Kidney epithelial cell (primary cell): ENCODE results near the gene SYNDIG1. TPM values are rescaled to one million over a fixed set of nuclear protein-coding genes. Genes with fewer than 3 reads are reported as not detected.

Experiments
- DNase-seq: peaks from one replicate; pipeline ENCODE4 v3.0.0-alpha.2; 2010; ENCODE audit warnings: low read depth
- H3K27me3 ChIP-seq: 2 replicates; pipeline ENCODE4 v1.6.0; 2011; ENCODE audit warnings: low read length; ENCODE audit not compliant: control insufficient read depth, insufficient read depth
- H3K36me3 ChIP-seq: 2 replicates; pipeline ENCODE4 v1.5.1; 2011; ENCODE audit warnings: low read length; ENCODE audit not compliant: control insufficient read depth, insufficient read depth
- H3K4me3 ChIP-seq: 2 replicates; pipeline ENCODE4 v1.5.1; 2011; ENCODE audit warnings: low read depth, mild to moderate bottlenecking, control low read depth, low read length
- total RNA-seq: library from RNA; depleted of rRNA; stranded (reverse); fragments of >200 nt; gene quantifications from 2 replicates; pipeline ENCODE4 v1.2.3, GENCODE V29; 2015
- TF ChIP-seq, protein P1 (sequence below): IDR thresholded peaks from 2 replicates; pipeline ENCODE4 v1.5.1; 2011; ENCODE audit warnings: mild to moderate bottlenecking, moderate library complexity, low read length, control low read depth, inconsistent platforms; ENCODE audit not compliant: insufficient read depth, poor library complexity, severe bottlenecking

Gene SYNDIG1
- total RNA-seq, 1 donor from 2014 or later: 0.67 TPM

DNA sequence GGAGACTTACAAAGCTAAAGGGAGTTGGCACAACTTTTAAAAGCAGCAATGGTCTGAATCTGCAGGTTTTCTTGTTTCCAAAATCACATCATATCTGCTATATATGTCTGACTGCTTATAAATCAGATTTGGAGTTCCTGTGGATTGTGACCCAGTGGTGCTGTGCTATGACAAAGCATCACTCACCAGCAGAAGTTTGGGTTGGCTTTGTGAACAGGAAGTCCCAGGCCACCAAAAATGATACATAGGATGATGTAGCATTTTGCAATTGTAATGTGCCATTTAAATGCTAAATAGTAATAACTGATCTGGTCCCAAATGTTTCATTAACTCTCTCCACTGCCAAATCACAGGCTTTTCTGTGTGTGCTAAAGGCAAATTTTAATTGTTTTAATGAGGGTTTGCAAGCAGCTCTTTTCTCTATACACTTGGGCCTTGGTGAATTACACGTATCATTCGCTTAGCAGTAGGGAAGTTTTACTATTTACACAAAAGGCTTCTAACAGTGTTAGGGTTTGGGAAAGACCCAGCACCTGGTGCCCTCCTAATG is 60.8 kb downstream of the SYNDIG1 start:
- Histone ChIP-seq H3K36me3 (no peaks in the 10 kb centered on the region), H3K4me3 (no peak overlapping the region), H3K27me3 (no peaks in the 10 kb centered on the region)
- no peak for DNase-seq
- TF ChIP-seq, protein P1, sequence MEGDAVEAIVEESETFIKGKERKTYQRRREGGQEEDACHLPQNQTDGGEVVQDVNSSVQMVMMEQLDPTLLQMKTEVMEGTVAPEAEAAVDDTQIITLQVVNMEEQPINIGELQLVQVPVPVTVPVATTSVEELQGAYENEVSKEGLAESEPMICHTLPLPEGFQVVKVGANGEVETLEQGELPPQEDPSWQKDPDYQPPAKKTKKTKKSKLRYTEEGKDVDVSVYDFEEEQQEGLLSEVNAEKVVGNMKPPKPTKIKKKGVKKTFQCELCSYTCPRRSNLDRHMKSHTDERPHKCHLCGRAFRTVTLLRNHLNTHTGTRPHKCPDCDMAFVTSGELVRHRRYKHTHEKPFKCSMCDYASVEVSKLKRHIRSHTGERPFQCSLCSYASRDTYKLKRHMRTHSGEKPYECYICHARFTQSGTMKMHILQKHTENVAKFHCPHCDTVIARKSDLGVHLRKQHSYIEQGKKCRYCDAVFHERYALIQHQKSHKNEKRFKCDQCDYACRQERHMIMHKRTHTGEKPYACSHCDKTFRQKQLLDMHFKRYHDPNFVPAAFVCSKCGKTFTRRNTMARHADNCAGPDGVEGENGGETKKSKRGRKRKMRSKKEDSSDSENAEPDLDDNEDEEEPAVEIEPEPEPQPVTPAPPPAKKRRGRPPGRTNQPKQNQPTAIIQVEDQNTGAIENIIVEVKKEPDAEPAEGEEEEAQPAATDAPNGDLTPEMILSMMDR: no peak

DNA sequence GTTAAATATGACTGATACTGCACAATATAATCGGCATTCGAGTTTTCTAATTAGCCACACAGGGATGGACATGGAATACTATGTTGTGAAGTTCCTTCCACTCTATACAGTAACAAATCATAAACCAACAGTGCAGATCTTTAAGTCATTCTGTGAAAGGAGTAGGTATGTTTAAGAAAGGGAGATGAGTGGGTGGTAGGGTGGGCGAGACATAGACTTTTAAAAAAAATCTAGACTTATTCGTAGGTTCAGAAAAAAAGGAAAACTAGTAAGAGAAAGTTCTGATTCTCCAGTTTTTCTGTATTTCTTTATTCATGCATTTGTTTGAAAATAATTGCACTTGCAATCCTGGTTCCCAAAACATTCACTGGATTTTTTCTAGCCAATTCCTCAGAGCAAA is 61.8 kb downstream of the SYNDIG1 start:
- no peak for DNase-seq
- TF ChIP-seq, protein P1: no peak
- Histone ChIP-seq H3K36me3 (no peaks in the 10 kb centered on the region), H3K4me3 (no peak overlapping the region), H3K27me3 (no peaks in the 10 kb centered on the region)

DNA sequence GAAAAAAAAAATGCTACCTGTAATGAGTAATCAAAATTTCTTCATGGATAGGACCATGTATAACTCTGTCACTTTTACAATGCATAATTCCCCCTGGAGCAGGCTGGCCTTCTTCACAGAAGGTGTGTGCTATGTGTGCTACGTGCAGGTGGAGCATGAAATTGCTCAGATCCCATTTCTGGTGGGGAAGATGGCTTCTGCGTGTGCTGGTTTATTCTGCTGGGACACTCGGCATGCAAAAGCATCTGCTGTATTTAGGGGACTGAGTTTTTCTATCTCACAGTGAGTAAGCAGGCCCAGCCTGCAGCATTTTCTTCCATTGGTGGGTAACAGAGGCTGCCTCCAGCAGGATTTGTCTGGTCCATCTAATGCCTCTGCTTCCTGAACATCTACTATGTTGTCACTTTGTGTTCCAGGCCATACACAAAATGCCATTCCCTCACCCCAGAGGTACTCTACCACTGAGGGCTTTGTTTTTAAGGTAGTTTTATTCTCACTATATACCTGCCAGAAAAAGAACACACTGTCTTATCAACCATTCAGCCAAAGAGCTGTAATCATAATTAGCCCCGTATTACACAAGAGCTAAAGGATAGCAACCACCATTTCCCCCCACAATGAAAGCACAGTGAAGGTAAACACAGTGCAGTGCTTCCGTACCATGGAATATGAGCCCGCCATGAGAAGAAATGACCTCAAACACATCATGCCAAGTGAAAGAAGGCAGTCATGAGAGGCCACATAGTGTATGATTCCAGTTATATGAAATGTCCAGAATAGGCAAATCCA is 62.4 kb downstream of the SYNDIG1 start:
- H3K36me3 ChIP-seq: no peaks in the 10 kb centered on the region
- no peaks in the 10 kb centered on the region for H3K27me3 ChIP-seq
- DNase-seq: no peak
- H3K4me3 ChIP-seq: no peak overlapping the region
- TF ChIP-seq, protein P1: no peak

DNA sequence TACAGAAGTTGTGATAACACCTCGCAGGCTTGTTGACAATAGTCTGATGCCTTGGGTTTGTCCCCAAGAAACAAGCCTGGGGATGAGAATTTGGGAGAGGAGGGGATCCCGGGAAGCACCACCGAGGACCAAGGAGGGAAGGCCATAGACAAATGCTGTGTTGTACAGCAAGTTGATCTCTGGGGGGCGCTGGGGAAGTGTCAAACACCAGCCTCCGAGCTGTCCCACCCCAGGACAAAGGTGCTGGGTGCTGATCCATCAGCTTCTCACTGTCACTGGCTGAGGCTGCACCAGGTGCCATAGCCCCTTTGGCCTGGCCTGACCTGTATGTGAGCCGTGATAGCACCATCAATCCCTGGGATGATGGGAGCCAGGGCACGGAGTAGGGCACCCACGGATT is 64.0 kb downstream of the SYNDIG1 start:
- DNase-seq: no peak

DNA sequence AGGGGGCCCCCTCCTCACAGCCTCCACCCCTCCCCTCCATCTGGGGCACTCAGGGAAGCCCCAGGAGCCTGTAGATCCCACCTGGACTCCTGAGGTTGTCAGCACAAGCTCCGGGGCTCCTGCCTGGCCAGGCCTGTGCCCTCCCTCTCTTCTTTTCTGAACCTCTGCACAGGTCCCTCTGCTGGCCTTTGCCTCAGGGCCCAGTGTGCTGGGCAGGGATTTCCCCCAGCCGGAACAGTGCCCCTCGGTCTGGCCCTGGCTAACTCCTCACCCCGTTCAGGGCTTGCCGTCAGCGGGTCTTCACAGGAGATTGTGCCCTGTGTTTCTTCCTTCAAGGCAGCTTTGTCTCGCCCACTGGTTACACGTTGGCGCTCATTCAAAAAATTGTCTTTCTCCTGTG is 64.9 kb downstream of the SYNDIG1 start:
- H3K4me3 ChIP-seq: no peak overlapping the region
- no peak for DNase-seq
- no peaks in the 10 kb centered on the region for H3K36me3 ChIP-seq
- H3K27me3 ChIP-seq: no peaks in the 10 kb centered on the region
- TF ChIP-seq, protein P1: no peak

More for the DNA sequence above, 64.0 kb downstream of the SYNDIG1 start:
- H3K27me3 ChIP-seq: no peaks in the 10 kb centered on the region
- TF ChIP-seq, protein P1: no peak
- H3K36me3 ChIP-seq: no peaks in the 10 kb centered on the region
- H3K4me3 ChIP-seq: no peak overlapping the region
